ENCODE results near the gene PNMA8B.

DNA sequence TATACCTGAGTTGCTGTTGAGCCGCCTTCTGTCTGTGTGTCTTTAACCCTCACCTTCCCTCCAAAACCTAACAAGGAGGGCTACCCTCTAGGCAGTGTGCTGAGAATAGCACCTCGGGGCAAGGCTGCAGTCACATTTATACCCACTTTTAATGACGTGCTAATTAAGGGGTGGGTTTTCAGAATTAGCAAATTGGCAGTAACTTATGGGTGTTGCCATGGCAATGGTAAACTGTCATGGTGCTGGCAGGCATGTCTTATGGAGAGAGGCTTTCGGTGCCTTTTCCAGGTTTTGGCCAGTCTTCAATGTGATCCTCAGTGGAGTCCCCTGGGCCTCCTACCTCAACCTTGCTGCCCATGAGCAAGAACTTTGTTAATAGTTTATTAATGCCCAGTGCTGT lies 23.1 kb downstream of the PNMA8B start:
- TF ChIP-seq, protein P1, sequence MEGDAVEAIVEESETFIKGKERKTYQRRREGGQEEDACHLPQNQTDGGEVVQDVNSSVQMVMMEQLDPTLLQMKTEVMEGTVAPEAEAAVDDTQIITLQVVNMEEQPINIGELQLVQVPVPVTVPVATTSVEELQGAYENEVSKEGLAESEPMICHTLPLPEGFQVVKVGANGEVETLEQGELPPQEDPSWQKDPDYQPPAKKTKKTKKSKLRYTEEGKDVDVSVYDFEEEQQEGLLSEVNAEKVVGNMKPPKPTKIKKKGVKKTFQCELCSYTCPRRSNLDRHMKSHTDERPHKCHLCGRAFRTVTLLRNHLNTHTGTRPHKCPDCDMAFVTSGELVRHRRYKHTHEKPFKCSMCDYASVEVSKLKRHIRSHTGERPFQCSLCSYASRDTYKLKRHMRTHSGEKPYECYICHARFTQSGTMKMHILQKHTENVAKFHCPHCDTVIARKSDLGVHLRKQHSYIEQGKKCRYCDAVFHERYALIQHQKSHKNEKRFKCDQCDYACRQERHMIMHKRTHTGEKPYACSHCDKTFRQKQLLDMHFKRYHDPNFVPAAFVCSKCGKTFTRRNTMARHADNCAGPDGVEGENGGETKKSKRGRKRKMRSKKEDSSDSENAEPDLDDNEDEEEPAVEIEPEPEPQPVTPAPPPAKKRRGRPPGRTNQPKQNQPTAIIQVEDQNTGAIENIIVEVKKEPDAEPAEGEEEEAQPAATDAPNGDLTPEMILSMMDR (IDR thresholded peaks at IDR 0.05) = no peak
- TF ChIP-seq POLR2AphosphoS5 (IDR thresholded peaks at IDR 0.05) (no peak), POLR2A (IDR thresholded peaks at IDR 0.05) (no peak)

Data from breast epithelium (tissue), 3 donors.